ENCODE results near the gene ORM2. TPM values are rescaled to one million over a fixed set of nuclear protein-coding genes. Genes with fewer than 3 reads are reported as not detected.
"Not testable (repeated sequence)": the region's sequence is repeated elsewhere in the genome, so short reads cannot be mapped to it uniquely, and the experiment has no call there.

Gene ORM2
- total RNA-seq, 1 donor from 2014 or later, result not detected

DNA sequence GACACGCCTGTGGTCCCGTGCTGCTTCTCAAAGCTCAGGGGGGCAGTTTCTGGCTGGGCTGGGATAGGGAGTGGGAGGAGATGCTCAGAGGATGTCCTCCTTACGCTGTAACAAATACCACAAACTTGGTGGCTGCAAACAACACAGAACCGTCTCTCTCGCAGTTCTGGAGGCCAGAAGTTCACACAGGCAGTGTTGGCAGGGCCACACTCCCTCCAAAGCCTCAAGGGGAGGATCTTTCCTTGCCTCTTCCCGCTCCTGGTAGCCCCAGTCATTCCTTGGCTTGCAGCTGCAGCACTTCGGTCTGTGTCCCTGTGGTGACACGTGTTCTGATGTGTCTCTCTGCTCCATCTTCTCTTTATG is 17.2 kb upstream of the ORM2 start:
- DNase-seq (ENCODE audit: low spot score in 2 of 2), result no peak
- no peak for FAIRE-seq

DNA sequence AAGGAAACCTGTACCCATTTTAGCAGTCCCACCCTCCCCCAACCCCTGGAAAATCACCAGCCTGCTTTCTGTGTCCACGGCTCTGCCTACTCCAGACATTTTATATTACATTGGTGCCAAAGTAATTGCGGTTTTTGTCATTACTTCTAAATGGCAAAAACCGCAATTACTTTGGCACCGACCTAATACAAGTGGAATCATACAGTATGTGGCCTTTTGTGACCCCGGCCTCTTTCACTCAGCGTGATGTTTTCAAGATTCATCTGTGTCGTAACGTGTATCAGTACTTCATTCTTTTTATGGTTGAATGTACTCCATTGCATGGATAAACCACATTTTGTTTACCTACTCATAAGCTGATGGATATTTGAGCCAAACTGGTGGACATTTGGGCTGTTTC is 16.5 kb upstream of the ORM2 start:
- FAIRE-seq, result no peak
- DNase-seq (ENCODE audit: low spot score in 2 of 2), result no peak

DNA sequence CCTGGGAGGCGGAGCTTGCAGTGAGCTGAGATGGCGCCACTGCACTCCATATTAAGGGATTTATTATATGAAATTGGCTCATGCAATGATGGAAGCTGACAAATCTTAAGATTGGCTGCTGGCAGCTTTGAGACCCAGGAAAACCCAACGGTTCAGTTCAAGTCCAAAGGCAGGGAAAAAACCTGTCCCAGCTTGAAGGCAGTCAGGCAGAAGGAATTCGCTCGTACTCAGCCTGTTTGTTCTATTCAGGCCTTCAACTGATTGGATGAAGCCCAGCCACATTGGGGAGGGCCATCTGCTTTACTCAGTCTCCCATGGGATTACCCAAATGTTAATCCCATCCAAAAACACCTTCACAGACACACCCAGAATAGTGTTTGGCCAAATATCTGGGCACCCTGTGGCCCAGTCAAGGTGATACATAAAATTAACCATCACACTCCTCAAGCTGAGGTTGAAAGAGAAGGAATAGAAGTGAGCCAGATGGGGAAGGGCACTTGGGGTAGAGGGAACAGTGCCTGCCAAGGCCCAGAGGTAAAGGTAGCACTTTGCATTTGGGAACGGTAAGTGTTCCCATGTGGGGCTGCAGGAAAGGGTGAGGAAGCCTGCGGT is 15.3 kb upstream of the ORM2 start:
- DNase-seq (ENCODE audit: low spot score in 2 of 2) (no peak), FAIRE-seq (no peak)

DNA sequence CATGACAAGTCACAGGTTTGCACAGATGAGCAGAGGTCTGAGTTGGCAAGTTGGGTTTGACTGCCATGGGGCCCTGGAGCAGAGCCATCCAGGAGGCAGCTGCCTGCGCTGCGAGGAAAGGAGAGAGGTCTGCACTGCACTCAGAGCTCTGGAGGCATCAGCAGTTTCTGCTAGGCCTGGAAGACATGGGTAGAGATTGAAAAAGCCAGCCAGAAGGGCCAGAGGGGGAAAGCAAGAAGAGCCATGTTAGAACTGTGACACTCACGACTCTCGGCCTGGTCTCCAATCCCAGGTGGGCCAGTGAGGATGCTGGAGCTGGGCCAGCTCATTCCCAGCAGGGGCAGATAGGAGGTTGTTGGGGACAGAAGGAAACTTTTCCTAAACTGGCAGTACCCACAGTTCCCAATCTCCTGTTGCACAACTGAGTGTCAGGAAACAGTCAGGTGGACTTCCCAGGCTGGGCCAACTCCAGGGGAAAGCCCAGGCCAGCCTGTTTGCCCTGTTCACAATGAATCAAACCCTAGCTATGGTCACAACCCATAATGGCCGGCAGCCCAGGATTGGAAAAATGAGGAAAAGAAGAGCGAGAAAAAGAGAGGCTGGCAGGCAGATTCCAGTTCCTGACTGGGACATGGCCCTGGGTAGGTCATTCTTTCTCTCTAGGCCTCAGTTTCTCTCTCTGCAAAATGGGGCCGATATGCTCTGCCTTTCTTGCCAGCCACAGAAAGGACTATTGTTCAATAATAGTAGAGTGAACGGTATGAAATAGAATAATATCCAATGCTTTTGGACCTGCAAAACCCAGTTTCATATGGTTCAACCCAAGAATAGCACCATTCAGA is 14.6 kb upstream of the ORM2 start:
- FAIRE-seq (no peak), DNase-seq (ENCODE audit: low spot score in 2 of 2) (no peak)

DNA sequence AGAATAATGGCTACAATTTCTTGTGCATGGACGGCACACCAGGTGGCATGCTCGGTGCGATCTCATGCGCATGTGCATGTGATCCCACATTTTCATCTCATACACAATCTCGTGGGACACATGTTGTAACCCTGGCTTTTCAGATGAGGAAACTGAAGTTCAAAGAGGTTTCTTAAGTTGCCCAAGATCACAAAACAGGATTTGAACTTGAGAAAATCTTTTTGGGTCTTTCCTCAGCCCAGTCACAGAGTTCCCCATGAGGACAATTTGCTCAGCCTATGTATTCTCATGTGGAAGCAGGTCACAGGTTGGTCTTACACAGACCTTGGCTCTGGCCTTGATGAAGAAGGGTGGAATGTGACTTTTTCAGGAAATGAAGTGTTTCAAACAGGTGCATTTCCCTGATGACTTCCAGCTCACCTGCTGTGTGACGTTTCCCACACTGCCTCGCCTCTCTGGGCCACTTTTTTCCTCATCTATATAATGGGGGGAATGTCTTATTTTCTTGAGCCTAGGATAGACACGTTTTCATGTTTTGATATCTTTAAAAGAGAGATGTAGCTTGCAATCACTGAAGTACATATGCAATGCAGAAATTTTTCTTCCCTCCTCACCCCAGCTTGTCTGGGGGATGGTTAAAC is 13.8 kb upstream of the ORM2 start:
- FAIRE-seq (no peak), DNase-seq (ENCODE audit: low spot score in 2 of 2) (no peak)

DNA sequence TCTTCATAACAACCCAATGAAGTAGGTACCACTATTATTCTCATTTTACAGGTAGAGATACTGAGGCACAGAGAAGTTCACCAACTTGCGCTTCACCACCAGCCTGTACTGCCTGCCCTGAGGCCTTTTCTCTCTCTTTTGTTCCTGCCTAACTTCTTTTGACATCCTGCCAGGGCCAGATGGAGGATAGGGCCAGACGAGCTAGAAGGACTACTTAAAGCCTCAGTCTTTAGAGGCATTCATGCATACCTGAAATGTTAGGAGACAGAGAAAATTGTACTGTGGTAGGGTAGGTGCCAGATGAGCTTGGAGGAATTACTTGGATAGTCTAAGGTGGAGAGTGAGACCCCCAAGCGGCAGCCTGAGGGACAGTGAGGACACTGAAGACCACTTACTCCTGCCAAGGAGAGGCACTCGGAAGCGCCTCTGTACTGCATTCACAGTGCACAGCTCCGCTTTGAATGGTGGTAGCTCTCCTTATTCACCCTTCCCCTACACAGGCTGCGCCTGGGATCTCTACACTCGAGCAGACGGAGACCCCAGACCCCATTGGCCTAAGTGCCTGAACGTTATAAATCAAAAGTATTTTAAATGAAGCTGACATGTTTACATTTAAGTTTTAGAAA is 13.0 kb upstream of the ORM2 start:
- no peak for DNase-seq (ENCODE audit: low spot score in 2 of 2)
- FAIRE-seq, result no peak

DNA sequence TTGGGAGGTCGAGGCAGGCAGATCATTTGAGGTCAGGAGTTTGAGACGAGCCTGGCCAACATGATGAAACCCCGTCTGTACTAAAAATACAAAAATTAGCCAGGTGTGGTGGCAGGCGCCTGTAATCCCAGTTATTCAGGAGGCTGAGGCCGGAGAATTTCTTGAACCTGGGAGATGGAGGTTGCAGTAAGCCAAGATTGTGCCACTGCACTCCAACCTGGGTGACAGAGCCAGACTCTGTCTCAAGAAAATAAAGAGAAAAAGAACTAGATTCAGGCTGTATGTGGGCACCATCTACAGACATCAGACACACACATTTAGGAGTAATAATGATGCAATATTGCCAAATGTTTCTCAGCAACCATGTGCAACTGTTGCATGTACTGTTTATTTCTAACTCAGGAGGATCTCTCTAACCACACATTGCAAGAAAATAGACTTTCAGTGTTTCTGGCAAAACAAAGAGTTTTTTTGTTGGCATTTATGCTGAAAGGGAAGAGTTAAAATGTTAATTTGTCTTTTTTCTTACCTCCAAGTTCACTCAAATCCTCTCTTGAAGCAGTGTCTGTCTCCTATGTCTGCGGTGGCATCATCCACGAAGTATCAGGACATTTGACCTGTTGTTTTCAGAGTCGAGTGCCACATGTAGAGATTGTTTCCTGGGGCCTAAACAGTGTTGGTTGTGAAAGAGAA is 11.9 kb upstream of the ORM2 start:
- no peak for DNase-seq (ENCODE audit: low spot score in 2 of 2)

DNA sequence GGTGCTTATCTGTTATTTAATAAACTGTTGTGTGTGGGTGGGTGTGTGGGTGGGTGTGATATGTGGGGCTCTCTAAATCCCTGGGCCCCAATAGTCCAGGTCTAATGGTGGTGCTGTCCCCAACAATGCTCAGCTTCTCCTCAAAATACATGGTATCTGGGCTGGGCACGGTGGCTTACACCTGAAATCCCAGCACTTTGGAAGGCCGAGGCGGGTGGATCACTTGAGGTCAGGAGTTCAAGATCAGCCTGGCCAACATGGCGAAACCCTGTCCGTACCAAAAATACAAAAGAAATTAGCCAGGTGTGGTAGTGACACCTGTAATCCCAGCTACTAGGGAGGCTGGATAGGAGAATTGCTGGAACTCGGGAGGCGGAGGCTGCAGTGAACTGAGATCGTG is 11.3 kb upstream of the ORM2 start:
- no peak for FAIRE-seq
- no peak for DNase-seq (ENCODE audit: low spot score in 2 of 2)

More for the DNA sequence above, 11.9 kb upstream of the ORM2 start:
- FAIRE-seq, result no peak

DNA sequence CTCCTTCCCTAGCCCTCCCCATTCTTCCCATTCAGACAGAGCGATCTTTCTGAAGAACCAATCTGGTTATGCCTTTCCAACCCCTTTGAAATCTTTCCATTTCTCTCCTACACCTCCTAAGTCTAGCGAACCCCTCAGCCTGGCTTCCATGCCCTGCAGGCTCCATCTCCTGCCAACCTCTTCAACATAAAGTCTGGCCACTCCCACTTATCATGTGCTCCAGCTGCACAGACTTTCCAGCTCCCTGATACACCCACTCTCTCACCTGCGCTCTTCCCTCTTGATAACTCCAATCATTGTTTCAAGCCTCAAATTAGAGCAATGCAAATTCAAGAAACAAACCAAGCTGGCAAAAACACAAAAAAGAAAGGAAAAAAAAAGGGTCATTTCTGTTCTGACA is 10.5 kb upstream of the ORM2 start:
- FAIRE-seq, result no peak

DNA sequence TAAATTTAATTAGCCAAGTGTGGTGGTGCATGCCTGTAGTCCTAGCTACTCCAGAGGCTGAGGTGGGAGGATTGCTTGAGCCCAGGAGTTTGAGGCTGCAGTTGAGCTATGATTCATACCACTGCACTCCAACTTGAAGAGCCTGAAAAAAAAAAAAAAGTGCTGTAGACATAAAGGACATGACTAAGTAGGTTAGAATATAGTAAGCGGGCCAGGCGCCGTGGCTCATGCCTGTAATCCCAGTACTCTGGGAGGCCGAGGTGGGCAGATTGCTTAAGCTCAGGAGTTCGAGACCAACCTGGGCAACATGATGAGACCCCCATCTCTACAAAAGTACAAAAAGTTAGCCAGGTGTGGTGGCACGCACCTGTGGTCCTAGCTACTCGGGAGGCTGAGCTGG is 9.0 kb upstream of the ORM2 start:
- DNase-seq (ENCODE audit: low spot score in 2 of 2); FAIRE-seq: not testable (repeated sequence)

More for the DNA sequence above, 10.5 kb upstream of the ORM2 start:
- no peak for DNase-seq (ENCODE audit: low spot score in 2 of 2)

DNA sequence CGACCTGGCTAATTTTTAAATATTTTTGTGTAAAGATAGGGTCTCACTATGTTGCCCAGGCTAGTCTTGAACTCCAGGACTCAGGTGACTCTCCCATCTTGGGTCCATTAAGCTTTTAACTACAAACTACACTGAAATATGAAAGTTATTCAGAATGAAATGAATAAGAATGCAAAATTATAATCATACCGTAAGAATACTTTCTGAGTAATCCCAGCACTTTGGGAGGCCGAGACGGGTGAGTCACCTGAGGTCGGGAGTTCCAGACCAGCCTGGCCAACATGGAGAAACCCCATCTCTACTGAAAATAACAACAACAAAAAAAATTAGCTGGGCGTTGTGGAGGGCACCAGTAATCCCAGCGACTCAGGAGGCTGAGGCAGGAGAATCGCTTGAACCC is 7.9 kb upstream of the ORM2 start:
- FAIRE-seq (no peak), DNase-seq (ENCODE audit: low spot score in 2 of 2) (no peak)

DNA sequence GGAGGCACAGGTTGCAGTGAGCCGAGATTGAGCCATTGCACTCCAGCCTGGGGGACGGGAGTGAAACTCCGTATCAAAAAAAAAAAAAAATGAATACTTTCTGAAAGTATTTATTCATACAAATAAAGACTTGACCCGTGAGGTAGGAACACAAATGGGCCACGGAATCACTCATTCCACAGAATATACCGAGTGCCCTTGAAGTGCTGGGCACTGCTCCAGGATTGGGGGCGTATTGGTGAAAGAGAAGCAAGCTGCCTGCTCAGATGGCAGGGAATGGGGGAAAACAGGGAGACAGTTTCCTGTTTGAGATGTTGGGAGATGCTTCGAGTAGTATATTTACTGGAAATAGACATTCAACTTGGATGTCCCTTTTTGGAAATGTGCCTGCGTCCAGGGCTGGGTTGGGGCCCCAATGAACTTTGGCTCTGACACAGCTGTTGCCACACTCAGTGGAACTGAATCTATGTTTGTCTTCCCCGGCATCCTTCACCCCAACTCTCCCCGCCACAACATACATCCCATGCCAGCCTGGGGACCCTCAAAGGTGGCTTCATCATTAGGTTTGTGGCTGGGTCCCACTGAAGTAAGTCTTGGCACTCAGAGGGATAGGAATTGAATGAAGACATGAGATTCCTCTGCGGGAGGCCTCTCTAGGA is 7.4 kb upstream of the ORM2 start:
- FAIRE-seq; DNase-seq (ENCODE audit: low spot score in 2 of 2): not testable (repeated sequence)

DNA sequence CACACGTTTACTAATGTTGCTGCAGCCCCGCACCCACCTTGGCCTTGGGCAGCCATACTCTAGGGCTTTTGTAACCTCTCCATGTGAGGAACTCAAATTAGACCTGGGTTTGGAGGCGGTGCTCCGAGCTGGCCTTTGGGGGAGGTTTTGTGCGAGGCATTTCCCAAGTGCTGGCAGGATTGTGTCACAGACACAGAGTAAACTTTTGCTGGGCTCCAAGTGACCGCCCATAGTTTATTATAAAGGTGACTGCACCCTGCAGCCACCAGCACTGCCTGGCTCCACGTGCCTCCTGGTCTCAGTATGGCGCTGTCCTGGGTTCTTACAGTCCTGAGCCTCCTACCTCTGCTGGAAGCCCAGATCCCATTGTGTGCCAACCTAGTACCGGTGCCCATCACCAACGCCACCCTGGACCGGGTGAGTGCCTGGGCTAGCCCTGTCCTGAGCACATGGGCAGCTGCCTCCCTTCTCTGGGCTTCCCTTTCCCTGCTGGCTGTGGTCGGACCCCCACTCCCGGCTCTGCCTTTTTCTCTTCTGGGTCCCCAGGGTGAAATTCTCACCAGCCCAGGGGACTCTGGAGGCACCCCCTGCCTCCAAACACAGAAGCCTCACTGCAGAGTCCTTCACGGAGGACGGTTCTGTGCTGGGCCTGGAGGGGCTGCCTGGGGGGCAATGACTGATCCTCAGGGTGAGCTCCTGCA is 6.7 kb upstream of the ORM2 start, which contains the start of gene ORM1:
TSS of gene ORM1 (plus strand) at position 268 of the 701 bp plus-strand sequence. CDS start at position 304, 36 bp downstream.
- FAIRE-seq; DNase-seq (ENCODE audit: low spot score in 2 of 2): not testable (repeated sequence)

DNA sequence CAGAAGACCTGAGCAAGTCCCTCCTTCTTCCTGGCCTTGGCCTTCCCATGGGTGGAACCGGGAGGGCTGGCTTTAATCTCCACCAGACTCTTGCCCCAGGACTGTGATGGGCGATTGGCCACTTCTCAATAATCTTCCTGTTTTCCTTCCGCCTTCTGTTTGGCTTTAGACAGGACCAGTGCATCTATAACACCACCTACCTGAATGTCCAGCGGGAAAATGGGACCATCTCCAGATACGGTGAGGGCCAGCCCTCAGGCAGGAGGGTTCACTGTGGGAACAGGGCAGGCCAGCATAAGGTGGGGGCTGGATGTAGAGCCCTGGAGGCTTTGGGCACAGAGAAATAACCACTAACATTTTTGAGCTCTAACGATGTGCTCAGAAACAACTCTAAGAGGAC is 5.8 kb upstream of the ORM2 start:
- not testable (repeated sequence) for DNase-seq (ENCODE audit: low spot score in 2 of 2); FAIRE-seq

DNA sequence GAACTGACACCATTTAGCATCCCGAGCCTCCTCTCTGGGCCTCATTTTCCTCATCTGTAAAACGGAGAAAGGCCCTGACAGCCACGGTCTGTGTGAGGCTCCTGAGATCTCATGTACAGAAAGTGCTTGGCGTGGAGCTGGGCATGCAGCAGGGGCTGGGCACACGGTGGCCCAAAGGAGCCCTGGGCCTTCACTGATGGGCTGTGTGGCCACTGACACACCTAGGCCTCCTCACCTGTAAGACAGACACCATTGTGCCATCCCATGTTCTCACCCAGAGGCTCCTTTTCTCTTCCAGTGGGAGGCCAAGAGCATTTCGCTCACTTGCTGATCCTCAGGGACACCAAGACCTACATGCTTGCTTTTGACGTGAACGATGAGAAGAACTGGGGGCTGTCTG is 5.2 kb upstream of the ORM2 start:
- FAIRE-seq (no peak), DNase-seq (ENCODE audit: low spot score in 2 of 2) (no peak)

DNA sequence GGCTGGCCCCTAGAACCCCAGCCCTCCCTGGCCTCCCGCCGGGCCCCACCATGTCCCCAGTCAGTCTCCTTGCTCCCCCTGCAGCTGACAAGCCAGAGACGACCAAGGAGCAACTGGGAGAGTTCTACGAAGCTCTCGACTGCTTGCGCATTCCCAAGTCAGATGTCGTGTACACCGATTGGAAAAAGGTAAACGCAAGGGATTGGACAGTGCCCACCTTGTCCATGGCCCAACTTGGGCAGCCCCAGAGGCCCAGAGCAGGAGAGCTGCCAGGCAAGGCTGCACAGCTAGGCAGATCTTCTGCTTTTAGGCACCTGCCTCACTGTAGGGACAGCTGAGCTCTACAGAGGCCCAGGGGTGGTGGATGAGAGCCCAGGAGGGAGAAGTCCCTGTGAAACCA is 4.7 kb upstream of the ORM2 start:
- not testable (repeated sequence) for FAIRE-seq; DNase-seq (ENCODE audit: low spot score in 2 of 2)

DNA sequence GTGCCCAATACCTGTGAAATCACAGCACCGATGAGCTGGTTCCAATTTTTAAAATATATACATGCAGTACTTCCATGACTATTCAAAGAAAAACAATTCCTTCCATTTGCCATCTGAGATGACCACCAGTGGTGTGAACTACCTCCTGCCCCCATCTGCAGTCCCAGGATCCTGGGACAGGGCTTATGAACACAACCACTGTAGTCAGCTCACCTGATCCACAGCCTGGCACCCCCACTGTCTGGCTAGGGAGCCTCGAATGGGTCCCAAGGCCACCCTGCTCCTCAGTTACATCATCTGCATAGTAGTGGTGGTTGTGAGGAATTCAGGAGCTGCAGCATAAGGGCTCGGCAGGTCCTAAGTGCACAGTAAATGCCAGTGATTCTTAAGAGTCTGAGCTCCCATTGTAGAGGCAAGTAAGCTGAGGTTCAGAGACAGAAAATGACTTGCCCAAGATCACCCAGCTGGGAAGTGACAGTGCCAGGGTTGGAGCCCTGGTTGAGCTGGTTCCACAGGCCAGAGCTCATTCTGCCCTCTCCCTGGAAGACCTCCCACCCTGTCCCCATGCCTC is 3.9 kb upstream of the ORM2 start:
- DNase-seq (ENCODE audit: low spot score in 2 of 2); FAIRE-seq: not testable (repeated sequence)

DNA sequence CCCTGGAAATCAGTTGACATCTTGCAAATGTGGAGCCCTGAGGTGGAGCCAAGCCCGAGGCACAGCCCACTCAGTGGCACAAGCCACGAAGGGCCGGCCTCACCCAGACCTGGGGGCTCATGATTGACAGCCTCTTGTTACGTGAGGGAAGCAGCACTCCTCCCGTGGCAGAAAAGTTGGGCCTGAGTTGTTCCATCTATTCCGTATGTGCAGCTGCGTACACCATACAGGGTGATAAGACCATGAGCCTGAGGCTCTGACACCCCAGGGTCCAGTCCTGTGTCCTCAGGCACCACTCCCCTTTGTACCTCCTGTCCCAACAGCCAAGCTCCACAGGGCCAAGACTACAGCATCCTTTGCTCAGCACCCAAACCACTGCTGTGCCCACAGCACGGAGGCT is 1.9 kb upstream of the ORM2 start:
- FAIRE-seq (no peak), DNase-seq (ENCODE audit: low spot score in 2 of 2) (no peak)

DNA sequence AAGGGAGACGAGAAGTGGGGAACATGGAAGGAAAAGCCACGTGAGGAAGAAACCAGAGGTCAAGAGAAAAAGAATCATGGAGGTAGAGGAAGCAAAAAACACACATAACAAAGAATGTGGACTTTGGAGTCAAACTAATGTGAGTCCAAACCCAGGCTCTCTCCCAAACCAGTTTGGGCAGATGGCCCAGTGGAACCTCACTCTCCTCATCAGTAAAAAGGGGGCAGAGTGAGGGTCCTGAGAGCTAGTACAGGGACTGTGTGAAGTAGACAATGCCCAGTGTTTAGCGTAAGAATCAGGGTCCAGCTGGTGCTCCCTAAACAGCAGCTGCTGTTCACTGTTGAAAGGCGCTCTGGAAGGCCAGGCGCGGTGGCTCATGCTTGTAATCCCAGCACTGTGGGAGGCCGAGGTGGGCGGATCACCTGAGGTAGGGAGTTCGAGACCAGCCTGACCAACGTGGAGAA is 1.3 kb upstream of the ORM2 start:
- DNase-seq (ENCODE audit: low spot score in 2 of 2); FAIRE-seq: not testable (repeated sequence)
